Bronchial epithelial cell (primary cell): Measurements from ENCODE around the gene SUGCT. TPM values are rescaled to one million over a fixed set of nuclear protein-coding genes. Genes with fewer than 3 reads are reported as not detected.

Source experiments
- DNase-seq: peaks from one replicate; pipeline ENCODE4 v3.0.0-alpha.2; 2010; ENCODE audit warnings: low read depth
- FAIRE-seq: peaks from 2 replicates; lab custom pipeline; 2011; peaks lifted over from hg19 to GRCh38; lab: Jason Lieb, UNC
- H3K27me3 ChIP-seq: 2 replicates; pipeline ENCODE4 v1.5.1; 2011; ENCODE audit warnings: low read length; ENCODE audit not compliant: control insufficient read depth, insufficient read depth
- H3K36me3 ChIP-seq: 2 replicates; pipeline ENCODE4 v1.5.1; 2011; ENCODE audit warnings: low read length; ENCODE audit not compliant: control insufficient read depth, insufficient read depth
- H3K4me3 ChIP-seq: 2 replicates; pipeline ENCODE4 v1.5.1; 2011; ENCODE audit warnings: mild to moderate bottlenecking, low read depth, low read length, control low read depth
- total RNA-seq: library from RNA; depleted of rRNA; stranded (reverse); fragments of >200 nt; gene quantifications from 2 replicates; pipeline ENCODE4 v1.2.1, GENCODE V29; 2014
- TF ChIP-seq, protein P1 (sequence below): IDR thresholded peaks from 2 replicates; pipeline ENCODE4 v1.5.1; 2011; ENCODE audit warnings: mild to moderate bottlenecking, moderate library complexity, low read length, control low read depth, inconsistent platforms; ENCODE audit not compliant: insufficient read depth, severe bottlenecking

The SUGCT gene
- total RNA-seq, 1 donor from 2014 or later = 7.4 TPM

DNA sequence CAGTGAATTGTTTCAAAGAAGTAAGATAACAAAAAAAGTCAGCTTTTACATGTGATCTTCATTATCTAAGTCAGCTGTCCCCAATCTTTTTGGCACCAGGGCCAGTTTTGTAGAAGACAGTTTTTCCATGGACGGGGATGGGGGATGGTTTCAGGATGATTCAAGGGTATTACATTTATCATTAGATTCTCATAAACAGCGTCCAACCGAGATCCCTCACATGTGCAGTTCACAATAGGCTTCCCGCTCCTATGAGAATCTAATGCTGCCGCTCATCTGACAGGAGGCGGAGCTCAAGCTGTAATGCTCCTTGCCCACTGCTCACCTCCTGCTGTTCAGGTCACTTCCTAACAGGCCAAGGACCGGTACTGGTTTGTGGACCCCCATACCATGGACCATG, 607.5 kb downstream of the SUGCT start:
- no peak for FAIRE-seq
- Histone ChIP-seq H3K27me3 (no peaks in the 10 kb centered on the region), H3K36me3 (no peaks in the 10 kb centered on the region), H3K4me3 (no peak overlapping the region)
- TF ChIP-seq, protein P1, sequence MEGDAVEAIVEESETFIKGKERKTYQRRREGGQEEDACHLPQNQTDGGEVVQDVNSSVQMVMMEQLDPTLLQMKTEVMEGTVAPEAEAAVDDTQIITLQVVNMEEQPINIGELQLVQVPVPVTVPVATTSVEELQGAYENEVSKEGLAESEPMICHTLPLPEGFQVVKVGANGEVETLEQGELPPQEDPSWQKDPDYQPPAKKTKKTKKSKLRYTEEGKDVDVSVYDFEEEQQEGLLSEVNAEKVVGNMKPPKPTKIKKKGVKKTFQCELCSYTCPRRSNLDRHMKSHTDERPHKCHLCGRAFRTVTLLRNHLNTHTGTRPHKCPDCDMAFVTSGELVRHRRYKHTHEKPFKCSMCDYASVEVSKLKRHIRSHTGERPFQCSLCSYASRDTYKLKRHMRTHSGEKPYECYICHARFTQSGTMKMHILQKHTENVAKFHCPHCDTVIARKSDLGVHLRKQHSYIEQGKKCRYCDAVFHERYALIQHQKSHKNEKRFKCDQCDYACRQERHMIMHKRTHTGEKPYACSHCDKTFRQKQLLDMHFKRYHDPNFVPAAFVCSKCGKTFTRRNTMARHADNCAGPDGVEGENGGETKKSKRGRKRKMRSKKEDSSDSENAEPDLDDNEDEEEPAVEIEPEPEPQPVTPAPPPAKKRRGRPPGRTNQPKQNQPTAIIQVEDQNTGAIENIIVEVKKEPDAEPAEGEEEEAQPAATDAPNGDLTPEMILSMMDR = no peak
- no peak for DNase-seq

GRCh38 chr7:40746841-40747556, 612.2 kb downstream of the SUGCT start:
- TF ChIP-seq, protein P1 = no peak
- Histone ChIP-seq H3K4me3 (no peak overlapping the region), H3K27me3 (no peaks in the 10 kb centered on the region), H3K36me3 (no peaks in the 10 kb centered on the region)
- FAIRE-seq = no peak
- no peak for DNase-seq

DNA sequence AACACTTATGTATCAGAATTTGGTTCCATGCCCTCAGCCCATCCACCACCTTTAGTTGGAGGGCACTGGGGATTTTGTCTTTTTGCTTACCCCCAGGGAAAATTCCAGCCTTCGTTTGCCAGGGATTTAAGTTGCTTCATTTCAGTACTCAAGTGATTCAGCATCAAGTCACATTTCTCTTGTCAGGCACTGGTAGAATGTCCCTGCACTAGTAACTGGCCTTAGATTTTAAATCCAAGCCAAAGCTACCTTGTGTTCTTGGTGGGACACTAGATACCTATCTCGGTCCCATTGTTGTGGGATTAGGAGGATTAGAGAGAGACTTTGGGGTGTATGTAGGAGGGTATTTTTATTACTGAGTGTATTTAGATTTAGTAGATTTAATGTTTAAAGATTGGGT, 613.1 kb downstream of the SUGCT start:
- Histone ChIP-seq H3K4me3 (no peak overlapping the region), H3K36me3 (no peaks in the 10 kb centered on the region), H3K27me3 (no peaks in the 10 kb centered on the region)
- DNase-seq (peak; percentile 21), FAIRE-seq (no peak)
- TF ChIP-seq, protein P1 = no peak

- no peak for FAIRE-seq
- DNase-seq = no peak
- H3K4me3 ChIP-seq = no peak overlapping the region
- no peaks in the 10 kb centered on the region for H3K27me3 ChIP-seq
- TF ChIP-seq, protein P1 = no peak
- no peaks in the 10 kb centered on the region for H3K36me3 ChIP-seq
These were observed 615.1 kb downstream of the SUGCT start for GRCh38 chr7:40749877-40750276.

DNA sequence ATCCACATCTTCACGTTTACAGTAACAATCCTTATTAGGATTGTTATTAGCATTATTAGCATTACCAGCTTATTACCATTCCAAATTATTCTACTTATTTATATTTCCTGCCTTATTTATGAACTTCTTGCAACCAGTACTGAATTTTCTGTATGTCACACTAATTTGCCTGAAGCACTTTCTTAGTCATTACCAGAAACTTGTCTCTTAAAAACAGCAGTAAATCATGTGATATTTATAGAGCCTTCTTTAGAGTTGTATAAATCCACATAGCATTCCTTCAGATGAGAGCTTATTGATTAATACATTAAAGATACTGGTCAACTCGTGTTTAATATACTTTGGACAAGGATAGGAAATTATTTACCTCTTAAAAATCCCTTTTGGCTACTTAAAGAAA, 618.6 kb downstream of the SUGCT start:
- H3K27me3 ChIP-seq = no peaks in the 10 kb centered on the region
- TF ChIP-seq, protein P1 = no peak
- H3K36me3 ChIP-seq = no peaks in the 10 kb centered on the region
- DNase-seq (peak; percentile 51), FAIRE-seq (no peak)
- H3K4me3 ChIP-seq = no peak overlapping the region

DNA sequence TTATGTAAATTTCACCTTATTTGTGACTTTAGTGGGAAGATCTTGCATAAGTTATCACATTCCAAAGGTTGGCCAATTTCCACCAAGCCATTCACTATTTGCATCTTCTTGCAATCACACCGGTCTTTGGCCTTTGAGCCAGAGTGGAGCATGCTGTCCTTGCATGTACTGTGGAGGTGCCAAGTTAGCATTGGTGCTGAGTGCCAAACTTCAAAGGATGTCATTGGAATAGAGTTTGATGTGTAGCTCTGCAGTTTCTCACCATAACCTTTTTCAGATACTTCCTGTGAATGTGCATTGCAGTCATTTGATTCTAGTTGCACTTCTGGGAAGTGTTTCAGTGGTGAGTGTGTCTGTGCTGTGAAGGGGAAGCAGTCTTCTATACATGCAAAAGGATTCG, 620.6 kb downstream of the SUGCT start:
- FAIRE-seq (no peak), DNase-seq (no peak)
- Histone ChIP-seq H3K27me3 (no peaks in the 10 kb centered on the region), H3K4me3 (no peak overlapping the region), H3K36me3 (no peaks in the 10 kb centered on the region)
- TF ChIP-seq, protein P1 = no peak
